Measurements from ENCODE around the gene MIA2.
"Not testable (repeated sequence)": the region's sequence is repeated elsewhere in the genome, so short reads cannot be mapped to it uniquely, and the experiment has no call there.

MIA2 gene

DNA sequence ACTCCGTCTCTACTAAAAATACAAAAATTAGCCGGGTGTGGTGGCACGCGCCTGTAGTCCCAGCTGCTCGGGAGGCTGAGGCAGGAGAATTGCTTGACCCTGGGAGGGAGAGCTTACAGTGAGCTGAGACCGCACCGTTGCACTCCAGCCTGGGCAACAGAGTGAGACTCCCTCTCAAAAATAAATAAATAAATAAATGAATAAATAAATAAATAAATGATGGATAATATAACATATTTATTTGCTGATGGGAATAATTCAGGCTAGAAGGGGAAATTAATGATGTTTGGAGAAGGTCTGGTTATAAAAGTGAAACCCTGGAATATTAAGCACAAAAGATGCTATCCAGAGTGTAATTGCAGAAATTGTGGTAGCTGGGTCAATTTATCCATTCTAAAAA is 107.4 kb downstream of the MIA2 start:
- not testable (repeated sequence) for DNase-seq (ENCODE audit: low spot score)

DNA sequence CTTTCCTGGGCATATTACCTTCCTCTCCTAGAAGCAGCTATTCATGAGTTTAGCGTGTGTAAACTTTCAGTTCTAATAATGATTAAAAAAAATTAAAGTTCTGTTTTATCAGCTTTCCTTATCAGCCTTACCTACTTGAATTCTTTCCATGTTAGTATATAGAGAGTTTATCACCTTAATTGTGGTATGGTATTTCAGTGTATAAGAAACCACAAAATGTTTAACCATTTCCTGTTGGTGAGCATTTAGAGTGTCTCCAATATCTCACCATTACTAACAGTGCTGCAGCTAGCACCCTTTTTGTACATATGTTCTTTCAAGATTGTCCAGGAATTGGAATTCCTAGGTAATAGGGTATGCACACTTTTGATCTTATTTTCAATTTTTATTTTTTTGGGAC is 109.1 kb downstream of the MIA2 start:
- DNase-seq (ENCODE audit: low spot score) = no peak

DNA sequence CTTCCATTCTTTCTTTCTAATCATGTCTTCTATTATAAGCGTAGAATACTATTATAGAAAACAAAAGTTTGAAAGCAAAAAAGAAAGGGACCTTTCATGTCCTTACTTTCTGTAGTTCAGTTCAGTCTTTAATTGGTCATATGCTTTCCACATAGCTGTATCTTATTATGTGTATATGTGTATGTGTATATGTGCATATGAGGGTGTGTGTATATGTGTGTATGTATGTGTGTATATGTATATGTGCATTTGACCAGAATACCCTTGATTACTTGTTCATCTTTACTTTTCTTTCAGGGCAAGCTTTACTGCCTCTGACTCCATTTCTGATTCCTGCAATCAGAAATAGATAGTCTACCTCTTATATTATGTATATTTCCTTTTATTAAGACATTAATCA is 109.9 kb downstream of the MIA2 start:
- DNase-seq (ENCODE audit: low spot score) = no peak

DNA sequence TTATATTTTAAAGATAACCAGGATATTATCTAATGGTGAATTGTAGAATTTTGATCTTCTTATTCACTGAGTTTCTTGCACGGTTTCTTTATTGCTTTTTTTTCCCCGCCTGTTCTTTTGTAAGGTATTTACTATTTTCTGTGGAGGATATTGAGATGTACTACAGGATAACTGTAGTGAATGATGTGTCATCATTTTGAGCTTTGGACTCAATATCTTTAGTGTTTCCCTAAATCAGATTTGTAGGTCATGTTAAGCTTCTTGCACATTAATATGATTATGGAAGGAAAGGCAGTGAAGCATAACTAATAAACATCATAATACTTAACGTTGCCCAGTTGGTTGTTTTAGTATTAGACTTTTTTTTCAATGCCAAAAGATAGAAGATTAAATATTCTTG is 117.2 kb downstream of the MIA2 start:
- no peak for DNase-seq (ENCODE audit: low spot score)

DNA sequence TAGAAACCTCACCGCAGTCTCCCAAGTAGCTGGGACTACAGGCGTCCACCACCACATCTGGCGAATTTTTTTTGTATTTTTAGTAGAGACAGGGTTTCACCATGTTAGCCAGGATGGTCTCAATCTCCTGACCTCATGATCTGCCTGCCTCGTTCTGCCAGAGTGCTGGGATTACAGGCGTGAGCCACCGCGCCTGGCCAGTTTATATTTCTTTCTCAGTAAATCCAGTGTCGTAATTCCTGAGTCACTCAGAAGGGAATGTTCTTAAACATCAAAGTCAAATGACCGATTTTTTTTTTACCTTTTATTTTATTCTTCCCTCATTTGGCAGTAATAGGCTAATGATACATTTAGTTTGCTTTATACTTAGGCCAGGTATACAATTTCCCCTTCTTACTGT is 118.0 kb downstream of the MIA2 start:
- no peak for DNase-seq (ENCODE audit: low spot score)

DNA sequence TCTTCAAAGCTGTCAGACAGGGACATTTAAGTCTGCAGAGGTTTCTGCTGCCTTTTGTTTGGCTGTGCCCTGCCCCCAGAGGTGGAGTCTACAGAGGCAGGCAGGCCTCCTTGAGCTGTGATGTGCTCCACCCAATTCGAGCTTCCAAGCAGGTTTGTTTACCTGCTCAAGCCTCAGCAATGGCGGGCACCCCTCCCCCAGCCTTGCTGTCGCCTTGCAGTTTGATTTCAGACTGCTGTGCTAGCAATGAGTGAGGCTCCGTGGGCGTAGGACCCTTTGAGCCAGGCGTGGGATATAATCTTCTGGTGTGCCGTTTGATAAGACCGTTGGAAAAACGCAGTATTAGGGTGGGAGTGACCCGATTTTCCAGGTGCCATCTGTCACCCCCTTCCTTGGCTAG is 125.4 kb downstream of the MIA2 start:
- DNase-seq (ENCODE audit: low spot score) = not testable (repeated sequence)

DNA sequence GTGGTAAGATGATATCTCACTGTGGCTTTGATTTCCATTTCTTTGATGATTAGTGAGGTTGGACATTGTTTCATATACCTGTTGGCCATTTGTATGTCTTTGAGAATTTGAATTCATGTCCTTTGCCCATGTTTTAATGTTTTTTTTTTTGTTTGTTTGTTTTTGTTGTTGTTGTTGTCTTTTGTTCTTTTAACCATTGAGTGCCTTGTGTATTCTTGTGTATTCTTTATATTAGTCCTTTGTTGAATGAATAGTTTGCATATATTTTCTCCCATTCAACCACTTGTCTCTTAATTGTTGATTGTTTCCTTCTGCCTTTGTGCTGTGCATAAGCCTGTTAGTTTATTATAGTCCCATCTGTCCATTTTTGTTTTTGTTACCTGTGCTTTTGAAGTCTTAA is 126.6 kb downstream of the MIA2 start:
- no peak for DNase-seq (ENCODE audit: low spot score)

DNA sequence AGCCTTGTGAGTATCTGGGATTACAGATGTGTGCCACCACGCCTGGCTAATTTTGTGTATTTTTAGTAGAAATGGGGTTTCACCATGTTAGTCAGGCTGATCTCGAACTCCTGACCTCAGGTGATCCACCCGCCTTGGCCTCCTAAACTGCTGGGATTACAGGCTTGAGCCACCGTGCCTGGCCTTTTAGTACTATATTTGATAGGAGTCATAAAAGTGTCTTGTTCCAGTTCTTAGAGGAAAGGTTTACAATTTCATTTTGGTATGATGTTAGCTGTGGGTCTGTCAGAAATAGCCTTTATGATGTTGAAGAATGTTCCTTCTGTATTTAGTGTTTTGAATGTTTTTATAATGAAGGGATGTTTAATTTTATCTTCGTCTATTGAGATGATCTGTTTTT is 127.8 kb downstream of the MIA2 start:
- not testable (repeated sequence) for DNase-seq (ENCODE audit: low spot score)

DNA sequence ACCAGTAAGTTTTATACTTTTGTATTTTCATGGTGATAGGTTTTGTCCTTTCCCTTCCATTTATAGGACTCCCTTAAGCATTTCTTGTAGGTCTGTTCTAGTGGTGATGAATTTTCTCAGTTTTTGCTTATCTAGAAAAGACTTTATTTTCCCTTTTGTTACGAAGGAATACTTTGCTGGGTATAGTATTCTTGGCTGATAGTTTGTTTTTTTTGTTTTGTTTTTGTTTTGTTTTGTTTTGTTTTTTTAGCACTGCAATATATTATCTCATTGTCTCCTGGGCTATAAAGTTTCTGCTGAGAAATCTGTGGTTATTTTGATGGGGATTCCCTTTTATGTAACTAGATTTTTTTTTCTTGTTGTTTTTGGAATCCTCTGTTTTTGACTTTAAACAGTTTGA is 130.8 kb downstream of the MIA2 start:
- no peak for DNase-seq (ENCODE audit: low spot score)

DNA sequence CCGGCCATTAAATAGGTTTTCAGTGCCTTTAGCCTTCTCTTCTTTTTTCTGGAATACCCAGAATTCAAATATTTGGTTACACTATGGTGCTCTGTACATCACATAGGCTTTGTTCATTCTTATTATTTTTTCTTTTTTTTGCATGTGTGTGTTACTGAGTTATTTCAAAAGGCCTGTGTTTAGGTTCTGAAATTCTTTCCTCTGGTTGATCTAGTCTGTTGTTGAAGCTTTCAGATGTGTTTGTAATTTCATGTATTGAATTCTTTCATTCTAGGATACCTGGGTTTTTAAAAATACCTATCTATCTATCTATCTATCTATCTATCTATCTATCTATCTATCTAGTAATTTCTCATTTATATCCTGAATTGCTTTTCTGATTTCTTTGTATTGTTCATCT is 131.6 kb downstream of the MIA2 start:
- no peak for DNase-seq (ENCODE audit: low spot score)

DNA sequence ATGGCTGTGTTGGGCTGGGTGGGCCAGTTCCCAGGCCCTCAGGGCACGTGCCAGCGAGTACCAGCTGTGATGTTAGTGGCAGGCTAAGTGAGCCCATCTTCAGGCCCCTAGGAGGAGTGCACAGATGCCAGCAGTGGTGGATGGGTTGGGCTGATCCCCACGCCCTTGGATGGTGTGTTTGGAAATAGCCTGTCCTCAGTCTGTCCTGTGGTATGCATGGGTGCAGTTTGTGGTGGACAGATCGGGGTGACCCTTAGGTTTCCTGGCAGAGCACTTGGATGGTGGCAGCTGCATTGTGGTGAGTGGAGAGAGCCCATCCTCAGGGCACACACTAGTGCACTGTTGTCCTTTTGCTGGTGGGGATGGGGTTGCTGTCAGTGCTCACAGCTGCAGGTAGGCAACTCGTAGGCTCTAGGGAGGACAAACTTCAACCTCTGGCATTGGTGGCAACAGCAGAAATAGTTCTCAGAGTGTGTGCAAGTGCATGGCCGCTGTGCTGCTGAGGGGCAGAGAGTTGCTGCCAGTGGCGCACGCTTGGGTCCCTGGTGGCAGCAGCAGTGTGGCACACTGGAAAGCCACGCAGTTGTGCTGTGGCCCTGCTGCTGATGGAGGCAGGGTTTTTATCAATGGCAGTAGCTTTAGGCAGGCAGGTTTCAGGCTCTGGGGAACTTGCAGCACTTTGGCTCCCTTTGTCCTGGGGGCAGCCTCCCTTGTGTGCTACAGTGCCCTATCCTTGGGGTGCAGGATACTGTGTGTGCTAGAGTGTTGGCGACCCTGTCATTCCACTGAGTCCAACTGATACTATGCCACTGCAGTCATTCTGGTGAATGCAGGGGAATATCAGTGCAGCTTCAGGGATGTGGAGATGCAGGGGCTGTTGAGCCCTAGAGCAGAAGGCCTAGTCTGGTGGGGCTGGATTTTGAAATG is 133.0 kb downstream of the MIA2 start:
- no peak for DNase-seq (ENCODE audit: low spot score)

DNA sequence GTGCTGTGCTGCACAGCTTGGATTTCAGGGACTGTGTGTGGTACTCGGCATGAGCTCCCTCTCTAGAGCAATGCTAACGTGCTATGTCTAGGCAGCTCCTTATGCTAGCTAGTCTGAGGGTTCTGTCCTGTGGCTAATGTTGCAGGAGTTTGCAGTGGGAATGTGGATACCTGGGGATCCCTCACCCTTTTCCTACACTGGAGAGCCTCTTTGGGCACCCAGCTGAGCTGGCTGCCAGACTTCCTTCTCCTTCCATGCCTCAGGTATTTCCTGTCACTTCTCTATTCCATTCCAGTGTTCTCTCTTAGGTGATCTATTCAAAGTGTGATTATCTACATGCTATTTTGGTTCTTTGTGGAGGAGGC is 133.7 kb downstream of the MIA2 start:
- DNase-seq (ENCODE audit: low spot score) = no peak

DNA sequence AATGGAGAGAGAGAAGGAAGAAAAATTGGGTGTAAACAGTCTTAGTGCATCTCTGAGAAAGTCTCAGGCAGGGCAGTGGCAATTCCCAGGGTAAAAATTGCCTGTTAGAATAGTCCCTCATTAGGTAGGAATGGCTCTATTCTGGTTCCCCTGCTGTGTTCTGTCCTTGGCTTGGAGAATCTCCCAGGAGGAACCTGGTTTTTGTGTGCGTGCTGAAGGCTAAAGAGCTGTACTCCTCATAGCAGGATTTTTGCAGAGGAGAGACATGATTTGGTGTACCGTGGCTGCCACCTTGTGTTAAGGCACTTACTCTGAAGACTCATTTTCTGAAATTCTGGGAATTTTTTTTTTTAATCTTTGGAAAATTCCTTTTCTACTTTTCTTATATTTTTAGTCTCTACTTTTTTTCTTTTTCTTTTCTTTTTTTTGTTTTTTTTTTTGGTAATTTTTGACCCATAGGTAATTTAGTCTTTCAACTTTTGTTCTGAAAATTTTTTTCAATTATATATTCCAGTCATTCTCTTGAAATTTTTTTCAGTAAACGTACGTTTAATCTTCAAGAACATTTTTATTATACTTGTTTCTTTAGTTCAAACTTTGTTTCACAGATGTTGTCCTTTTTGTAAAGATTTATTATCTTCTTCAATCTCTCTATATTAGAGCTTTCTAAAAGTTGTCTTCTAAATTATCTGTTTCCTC is 134.7 kb downstream of the MIA2 start:
- DNase-seq (ENCODE audit: low spot score) = peak; percentile 73

DNA sequence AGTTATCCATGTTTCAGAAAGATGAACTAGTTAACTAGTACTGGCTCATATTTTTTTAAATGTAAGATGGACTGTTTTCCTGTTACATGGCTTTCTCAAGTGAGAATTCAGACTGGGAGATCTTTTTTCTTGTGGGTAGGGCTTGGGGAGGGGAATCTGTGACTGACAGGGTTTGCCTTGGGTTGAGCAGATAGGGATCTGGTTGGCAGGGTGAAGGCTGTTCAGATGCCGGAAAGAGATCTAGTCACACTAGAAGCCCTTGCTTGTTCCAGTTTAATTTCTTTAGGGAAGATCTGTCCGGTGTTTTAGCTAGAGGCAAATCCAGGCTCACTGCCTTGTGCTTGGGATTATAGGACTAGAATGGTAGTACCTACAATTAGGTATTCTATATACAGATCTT is 135.3 kb downstream of the MIA2 start:
- DNase-seq (ENCODE audit: low spot score) = no peak

DNA sequence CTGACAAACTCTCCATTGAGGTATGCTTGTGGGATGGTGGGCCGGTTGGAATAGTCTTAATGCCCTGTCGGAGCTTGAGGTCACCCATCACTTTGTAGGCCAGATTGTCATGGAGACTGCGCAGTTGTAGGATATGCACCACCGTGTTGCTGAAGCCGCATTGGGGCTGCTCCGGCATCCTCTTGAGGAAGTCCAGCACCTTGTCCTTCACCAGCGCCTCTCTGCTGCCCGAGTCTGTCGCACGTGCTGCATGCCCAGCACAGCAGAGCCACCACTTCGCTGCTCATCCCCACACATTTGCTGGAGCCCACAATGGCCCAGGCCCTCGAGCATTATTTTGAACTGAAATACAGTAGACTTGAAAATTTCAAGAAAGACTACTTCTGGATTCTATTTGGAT is 136.7 kb downstream of the MIA2 start:
- DNase-seq (ENCODE audit: low spot score) = no peak

DNA sequence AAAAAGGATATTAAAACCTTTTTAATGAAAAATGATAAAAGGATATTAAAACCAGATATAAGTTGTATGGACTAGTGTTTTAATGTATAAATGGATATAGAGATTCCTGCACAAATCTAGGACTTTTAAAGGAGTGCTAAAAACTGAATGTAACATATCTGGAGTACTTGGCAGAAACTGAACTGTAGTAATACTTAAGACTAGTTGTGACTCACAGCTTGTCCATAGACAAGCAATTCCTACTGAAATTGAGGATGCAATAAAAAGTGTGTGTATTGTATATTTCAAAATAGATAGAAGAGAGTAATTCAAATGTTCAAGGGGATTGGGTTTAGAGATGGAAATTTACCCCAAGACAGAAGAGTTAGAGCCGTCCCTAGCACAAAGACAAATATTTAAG is 138.9 kb downstream of the MIA2 start:
- DNase-seq (ENCODE audit: low spot score) = peak; percentile 45

DNA sequence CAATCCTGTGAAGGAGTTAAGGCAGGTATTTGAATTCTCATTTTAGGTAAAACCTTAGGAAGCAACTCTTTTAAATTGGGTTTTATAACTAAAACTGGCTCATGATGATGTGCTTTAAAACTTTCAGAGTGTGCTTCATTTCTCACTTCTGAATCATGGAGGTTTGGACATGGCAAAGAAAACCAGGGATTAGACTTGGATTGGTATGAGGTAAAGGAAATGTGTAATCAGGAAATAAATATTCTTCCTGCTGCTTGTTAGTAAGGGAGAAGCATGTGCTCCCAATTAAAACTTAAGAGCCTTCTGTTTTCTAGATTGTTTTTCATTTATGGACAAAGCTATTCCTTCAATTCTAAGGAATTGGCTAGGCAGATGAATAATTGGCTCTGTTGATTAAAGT is 141.1 kb downstream of the MIA2 start:
- peak; percentile 84 for DNase-seq (ENCODE audit: low spot score)

DNA sequence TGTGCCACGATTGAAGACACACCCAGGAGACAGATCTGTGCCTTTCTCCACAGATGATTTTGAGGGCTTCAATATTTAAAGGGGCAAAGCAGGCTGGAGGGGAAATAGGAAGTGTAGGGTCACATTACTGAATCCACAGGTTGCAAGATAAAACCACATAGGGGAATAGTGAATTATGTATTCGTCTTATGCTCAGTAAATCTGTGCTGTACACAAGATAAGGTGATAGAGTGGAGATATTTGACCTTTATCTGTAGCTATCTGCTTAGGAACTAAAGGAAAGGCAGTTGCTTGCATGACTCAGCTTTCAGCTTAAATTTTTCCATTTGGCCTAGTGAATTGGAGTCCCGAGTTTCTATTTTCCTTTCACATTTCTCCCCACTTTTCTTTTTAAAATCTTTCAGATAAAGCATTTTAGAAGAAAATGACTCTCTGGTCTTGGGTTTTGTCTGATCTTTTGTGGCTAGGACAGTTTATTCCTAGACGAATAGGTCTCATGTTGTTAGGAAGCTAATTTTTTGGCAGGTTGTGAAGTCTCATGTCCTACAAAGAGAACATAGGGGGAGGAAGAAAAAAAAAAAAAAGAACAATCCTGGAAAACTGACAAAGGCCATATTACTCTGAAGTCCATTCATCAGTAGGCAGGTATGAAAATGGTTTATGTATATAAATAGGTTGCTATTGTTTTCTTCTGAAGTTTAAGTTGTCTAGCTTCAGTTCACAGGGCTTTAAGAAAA is 143.1 kb downstream of the MIA2 start:
- no peak for DNase-seq (ENCODE audit: low spot score)

DNA sequence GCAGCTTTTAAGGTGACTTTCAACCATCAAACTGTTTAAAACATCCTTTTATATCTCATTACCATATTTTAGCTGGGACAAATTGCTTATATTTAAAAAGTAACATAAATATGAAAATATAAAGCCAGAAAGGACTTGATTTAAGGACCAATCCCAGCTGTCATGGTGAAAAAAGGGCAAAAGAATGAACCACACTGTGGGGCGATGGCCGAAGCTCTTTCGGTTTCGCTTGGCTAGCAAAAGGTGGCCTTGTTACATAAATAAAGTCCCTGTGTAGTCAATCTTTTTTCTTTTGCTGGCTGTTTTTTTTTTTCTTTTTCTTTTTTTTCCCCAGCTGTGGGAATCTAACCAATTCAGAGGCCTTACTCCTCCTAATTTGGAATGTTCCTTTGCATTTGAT is 147.7 kb downstream of the MIA2 start:
- no peak for DNase-seq (ENCODE audit: low spot score)

DNA sequence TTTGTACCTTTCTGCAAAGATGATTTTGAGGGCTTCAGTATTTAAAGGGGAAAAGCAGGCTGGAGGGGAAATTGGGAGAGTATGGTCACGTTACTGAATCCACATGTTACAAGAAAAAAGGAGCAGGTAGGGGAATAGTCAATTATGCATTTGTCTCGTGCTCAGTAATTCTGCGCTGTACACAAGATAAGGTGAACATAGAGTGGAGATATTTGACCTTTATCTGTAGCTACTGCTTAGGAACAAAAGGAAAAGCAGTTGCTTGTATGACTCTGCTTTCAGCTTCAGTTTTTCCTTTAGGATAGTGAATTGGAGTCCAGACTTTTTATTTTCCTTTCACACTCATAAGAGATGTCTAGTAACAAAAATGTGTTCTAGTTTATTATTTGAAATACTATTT is 148.7 kb downstream of the MIA2 start:
- no peak for DNase-seq (ENCODE audit: low spot score)

DNA sequence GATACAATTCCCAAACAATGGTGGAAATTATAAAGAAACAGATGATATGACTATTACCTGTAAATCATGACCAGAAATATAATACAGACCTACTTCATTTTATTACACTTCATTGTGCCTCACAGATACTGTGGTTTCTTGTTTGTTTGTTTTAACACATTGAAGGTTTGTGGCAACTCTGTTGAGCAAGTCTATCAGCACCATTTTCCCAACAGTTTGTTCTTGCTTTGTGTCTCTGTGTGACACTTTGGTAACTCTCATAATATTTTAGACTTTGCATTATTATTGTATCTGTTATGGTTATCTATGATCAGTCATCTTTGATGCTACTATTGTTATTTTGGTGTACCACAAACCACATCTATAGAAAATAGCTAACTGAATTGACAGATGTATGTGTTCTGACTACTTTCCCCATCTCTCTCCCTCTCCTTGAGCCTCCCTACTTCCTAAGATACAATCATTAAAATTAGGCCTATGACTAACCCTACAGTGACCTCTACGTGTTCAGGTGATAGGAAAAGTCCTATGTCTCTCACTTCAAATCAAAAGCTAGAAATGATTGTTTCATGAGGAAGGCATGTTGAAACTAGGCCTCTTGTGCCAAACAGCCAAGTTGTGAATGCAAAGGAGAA is 149.4 kb downstream of the MIA2 start:
- DNase-seq (ENCODE audit: low spot score) = no peak

DNA sequence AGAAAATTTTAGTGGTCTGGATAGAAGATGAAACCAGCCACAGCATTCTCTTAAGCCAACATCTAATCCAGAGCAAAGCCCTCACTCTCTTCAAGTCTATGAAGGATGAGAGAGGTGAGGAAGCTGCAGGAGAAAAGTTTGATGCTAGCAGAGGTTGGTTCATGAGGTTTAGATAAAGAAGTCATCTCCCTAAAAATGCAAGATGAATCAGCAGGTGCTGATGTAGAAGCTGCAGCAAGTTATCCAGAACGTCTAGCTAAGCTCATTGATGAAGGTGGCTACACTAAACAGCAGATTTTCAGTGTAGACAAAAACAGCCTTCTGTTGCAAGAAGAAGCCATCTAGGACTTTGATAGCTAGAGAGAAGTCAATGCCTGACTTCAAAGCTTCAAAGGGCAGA is 150.0 kb downstream of the MIA2 start:
- DNase-seq (ENCODE audit: low spot score) = no peak

Measured in AG08395 (cell line).